K562 (cell line): ENCODE results near the gene RAB7A. TPM values are rescaled to one million over a fixed set of nuclear protein-coding genes. Genes with fewer than 3 reads are reported as not detected.

Experiments used
- THAP7 ChIP-seq: fragments of 250-450 bp; sonication (Bioruptor Pico); IDR thresholded peaks from 2 replicates; pipeline ENCODE4 v1.5.0; 2021
- ZNF507 ChIP-seq: conservative IDR thresholded peaks from 2 replicates; pipeline ENCODE4 v1.6.1; 2017; ENCODE audit warnings: missing genetic modification characterization, missing compliant biosample characterization
- polyA plus RNA-seq, 8 experiments: library from polyadenylated mRNA; depleted of rRNA in 4 of 8; stranded (reverse) in 5 of 8; unstranded in 3 of 8; fragments of >200 nt; fragmentation: Nextera tagmentation in 2 of 8; fragmentation: Illumina TruSeq in 1 of 8; extraction: Ambion mirVana in 2 of 8; extraction: Trizol in 1 of 8; gene quantifications; 2 replicates each; pipeline versions ENCODE4 v1.2.1 to v1.2.3, GENCODE V29; 2011 to 2014; ENCODE audit warnings: inconsistent platforms in 1 of 8, missing spikeins in 1 of 8
- total RNA-seq, 7 experiments: library from RNA; depleted of rRNA in 6 of 7; stranded (reverse); fragments of >200 nt in 6 of 7; fragmentation: Illumina TruSeq in 2 of 7; extraction: Trizol in 2 of 7; gene quantifications; 2 replicates each; pipeline versions ENCODE4 v1.2.1 to v1.2.3, GENCODE V29; 2011 to 2021; ENCODE audit warnings: low replicate concordance in 1 of 7
- TF ChIP-seq, protein P1 (sequence below), 2 experiments: fragments of 450-650 bp in 1 of 2; sonication (generic) in 1 of 2; formaldehyde crosslinking in 1 of 2; IDR thresholded peaks; 2 replicates each; pipeline versions ENCODE4 v1.7.1 to v1.9.0; 2016 to 2022; ENCODE audit warnings: inconsistent platforms in 1 of 2, mild to moderate bottlenecking in 1 of 2, missing genetic modification reagents in 1 of 2

RAB7A gene
- total and polyA plus RNA-seq, 9 of the 15 experiments (the other 6 are each of a cell fraction or from before 2014, with no cell fraction given): 30.9 to 204 (median 72.8) TPM

DNA sequence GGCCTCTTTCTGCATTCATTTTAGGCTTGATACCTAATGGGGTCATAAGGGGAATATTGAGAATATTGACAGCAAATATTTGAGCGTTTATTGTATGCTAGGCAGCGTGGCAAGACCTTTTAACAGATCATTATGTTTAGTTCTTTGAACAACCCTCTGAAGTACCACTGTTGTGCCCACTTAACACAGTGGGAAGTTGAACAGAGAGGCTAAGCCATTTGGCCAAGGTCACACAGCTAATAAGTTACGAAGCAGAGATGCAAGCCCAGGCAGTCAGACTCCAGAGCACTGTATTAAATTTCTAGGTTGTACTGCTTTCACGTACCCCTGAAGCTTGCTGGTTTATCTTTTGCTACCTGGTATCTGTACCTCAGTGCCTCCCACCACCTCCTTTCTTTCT, 1.1 kb downstream of the RAB7A start (continued):
- TF ChIP-seq, protein P1, sequence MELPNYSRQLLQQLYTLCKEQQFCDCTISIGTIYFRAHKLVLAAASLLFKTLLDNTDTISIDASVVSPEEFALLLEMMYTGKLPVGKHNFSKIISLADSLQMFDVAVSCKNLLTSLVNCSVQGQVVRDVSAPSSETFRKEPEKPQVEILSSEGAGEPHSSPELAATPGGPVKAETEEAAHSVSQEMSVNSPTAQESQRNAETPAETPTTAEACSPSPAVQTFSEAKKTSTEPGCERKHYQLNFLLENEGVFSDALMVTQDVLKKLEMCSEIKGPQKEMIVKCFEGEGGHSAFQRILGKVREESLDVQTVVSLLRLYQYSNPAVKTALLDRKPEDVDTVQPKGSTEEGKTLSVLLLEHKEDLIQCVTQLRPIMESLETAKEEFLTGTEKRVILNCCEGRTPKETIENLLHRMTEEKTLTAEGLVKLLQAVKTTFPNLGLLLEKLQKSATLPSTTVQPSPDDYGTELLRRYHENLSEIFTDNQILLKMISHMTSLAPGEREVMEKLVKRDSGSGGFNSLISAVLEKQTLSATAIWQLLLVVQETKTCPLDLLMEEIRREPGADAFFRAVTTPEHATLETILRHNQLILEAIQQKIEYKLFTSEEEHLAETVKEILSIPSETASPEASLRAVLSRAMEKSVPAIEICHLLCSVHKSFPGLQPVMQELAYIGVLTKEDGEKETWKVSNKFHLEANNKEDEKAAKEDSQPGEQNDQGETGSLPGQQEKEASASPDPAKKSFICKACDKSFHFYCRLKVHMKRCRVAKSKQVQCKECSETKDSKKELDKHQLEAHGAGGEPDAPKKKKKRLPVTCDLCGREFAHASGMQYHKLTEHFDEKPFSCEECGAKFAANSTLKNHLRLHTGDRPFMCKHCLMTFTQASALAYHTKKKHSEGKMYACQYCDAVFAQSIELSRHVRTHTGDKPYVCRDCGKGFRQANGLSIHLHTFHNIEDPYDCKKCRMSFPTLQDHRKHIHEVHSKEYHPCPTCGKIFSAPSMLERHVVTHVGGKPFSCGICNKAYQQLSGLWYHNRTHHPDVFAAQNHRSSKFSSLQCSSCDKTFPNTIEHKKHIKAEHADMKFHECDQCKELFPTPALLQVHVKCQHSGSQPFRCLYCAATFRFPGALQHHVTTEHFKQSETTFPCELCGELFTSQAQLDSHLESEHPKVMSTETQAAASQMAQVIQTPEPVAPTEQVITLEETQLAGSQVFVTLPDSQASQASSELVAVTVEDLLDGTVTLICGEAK (IDR thresholded peaks at IDR 0.05): no peak
- TF ChIP-seq, protein P1 (CRISPR knock-in tag; IDR thresholded peaks at IDR 0.05): no peak
- TF ChIP-seq ZNF507 (tag) (no peak), THAP7 (CRISPR knock-in tag) (no peak)
- TF ChIP-seq, all 486 proteins: peak for 13
